Muscle layer of duodenum (tissue), 2 donors: ENCODE results near the gene IMP3.
"Not testable (repeated sequence)": the region's sequence is repeated elsewhere in the genome, so short reads cannot be mapped to it uniquely, and the experiment has no call there.

Experiments used
- H3K27ac ChIP-seq: one replicate; pipeline ENCODE4 v1.7.0; 2013; ENCODE audit warnings: mild to moderate bottlenecking, low read length
- H3K27me3 ChIP-seq: one replicate; pipeline ENCODE4 v1.7.0; 2013; ENCODE audit warnings: low read depth, mild to moderate bottlenecking, control low read depth, low read length
- H3K36me3 ChIP-seq, 2 donors: one replicate each; pipeline ENCODE4 v1.7.0; 2013; ENCODE audit warnings: low read length in 2 of 2, control low read depth in 1 of 2, mild to moderate bottlenecking in 1 of 2; ENCODE audit not compliant: insufficient read depth in 2 of 2, control insufficient read depth in 1 of 2
- H3K4me1 ChIP-seq, 2 donors: one replicate each; pipeline ENCODE4 v1.7.0; 2013; ENCODE audit warnings: low read length in 2 of 2, mild to moderate bottlenecking in 2 of 2, control low read depth in 1 of 2, moderate library complexity in 1 of 2; ENCODE audit not compliant: insufficient read depth in 2 of 2, control insufficient read depth in 1 of 2
- H3K4me3 ChIP-seq, 2 donors: one replicate each; pipeline ENCODE4 v1.7.0; 2013; ENCODE audit warnings: low read length in 2 of 2, low read depth in 1 of 2, mild to moderate bottlenecking in 1 of 2
- H3K9me3 ChIP-seq, 2 donors: one replicate each; pipeline ENCODE4 v1.7.0; 2013; ENCODE audit warnings: low read length in 2 of 2, control low read depth in 1 of 2, mild to moderate bottlenecking in 1 of 2; ENCODE audit not compliant: control insufficient read depth in 1 of 2
- donor health status: healthy.

IMP3 gene

DNA sequence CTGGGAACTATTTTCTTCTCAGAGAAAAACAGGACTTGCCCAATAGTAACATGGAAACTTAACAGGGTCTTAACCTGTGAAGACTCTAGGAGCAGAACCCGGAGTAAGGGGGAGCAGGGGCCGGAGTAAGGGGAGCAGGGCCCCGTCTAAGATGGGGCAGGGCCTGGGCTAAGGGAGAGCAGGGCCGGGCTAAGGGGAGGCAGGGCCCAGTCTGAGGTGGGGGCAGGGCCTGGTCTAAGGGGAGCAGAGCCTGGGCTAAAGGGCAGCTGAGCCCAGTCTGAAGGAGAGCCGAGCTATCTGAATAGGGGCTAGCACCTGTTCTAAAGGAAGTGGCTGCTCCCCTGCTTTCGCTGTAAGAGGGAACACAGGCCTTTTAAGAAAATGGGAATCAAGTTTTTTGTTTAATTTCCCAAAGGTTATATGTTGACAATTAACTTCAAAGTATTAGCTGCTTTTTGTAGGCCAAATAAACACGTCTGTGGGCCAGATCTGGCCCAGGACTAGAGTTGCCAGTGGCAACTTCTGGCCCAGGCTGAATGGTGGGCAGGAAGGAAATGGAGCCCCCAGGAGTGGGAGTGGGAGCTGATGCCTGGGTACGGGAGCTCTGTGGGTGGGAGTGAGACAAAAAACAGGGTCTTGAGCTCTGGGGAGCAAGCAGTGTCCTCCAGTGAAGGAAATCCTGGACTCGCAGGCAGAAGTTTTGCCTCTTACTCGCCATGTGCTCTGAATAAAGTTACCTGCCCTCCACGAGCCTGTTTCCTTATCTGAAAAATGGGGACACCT is 40.2 kb upstream of the IMP3 start:
- Histone ChIP-seq H3K4me3 (no peak overlapping the region), H3K27ac (no peak overlapping the region), H3K36me3 (peaks cover 0 to 58% of the 10 kb centered on the region in 2 donors)

DNA sequence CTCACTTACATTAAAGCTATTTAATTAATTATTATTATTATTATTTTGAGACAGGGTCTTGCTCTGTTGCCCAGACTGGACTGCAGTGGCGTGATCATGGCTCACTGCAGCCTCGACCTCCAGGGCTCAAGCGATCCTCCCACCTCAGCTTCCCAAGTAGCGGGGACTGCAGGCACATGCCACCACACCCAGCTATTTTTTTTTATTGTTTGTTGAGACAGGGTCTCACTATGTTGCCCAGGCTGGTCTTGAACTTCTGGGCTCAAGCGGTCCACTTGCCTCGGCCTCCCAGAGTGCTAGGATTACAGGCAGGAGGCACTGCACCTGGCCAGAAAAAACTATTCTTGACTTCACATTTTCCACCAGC is 38.3 kb upstream of the IMP3 start:
- H3K9me3 ChIP-seq, H3K4me3 ChIP-seq, H3K27me3 ChIP-seq, H3K27ac ChIP-seq: not testable (repeated sequence)
- Histone ChIP-seq H3K36me3 (peaks cover 0 to 56% of the 10 kb centered on the region in 2 donors), H3K4me1 (peaks cover 7 to 23% of the 10 kb centered on the region in 2 donors)

More for the DNA sequence above, 40.2 kb upstream of the IMP3 start:
- no peaks in the 10 kb centered on the region for H3K27me3 ChIP-seq
- peaks cover 0 to 4% of the 10 kb centered on the region in 2 donors for H3K4me1 ChIP-seq
- no peaks in the 10 kb centered on the region for H3K9me3 ChIP-seq

DNA sequence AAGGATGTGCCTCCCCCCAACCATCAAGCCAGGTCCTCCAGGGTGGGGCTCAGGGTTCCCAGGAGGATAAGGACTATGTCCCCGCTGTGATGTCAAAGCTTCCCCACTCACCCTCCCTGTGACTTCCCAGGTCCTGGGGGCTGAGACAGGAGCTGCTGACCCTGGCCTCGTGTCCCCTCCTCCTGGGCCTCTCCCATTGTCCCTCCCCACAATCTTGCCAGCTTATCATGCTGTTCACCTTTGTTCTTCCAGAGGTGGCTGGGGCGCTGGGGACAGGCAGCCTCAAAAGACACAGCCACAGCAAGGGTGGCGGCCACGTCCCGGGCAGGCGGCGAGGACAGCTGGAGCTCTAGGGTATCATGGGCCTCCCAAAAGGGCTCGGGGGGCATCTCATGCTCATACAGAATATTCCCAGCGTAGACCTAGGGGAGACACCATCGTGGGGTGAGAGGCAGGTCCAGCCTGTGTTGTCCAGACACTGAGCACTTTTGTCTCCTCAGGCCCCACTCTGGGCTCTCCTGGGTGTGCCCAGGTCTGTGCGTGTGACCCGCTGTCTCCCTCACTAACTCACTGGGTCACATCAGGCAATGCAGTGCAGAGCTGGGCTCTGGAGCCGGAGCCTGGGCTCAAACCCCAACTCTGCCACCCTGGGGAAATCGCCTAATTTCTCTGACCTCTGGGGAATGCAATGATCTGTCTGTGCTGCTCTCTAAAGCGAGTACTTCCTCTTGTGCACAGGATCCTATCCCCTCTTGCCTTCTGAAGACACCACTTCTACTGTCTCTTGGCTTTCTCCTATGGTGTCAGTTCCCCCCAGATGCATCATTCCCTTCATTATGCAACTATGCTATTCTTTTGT is 37.7 kb upstream of the IMP3 start:
- Histone ChIP-seq H3K27ac (no peak overlapping the region), H3K9me3 (no peaks in the 10 kb centered on the region), H3K36me3 (peaks cover 0 to 50% of the 10 kb centered on the region in 2 donors), H3K4me1 (peaks cover 14 to 29% of the 10 kb centered on the region in 2 donors), H3K4me3 (no peak overlapping the region), H3K27me3 (no peaks in the 10 kb centered on the region)

DNA sequence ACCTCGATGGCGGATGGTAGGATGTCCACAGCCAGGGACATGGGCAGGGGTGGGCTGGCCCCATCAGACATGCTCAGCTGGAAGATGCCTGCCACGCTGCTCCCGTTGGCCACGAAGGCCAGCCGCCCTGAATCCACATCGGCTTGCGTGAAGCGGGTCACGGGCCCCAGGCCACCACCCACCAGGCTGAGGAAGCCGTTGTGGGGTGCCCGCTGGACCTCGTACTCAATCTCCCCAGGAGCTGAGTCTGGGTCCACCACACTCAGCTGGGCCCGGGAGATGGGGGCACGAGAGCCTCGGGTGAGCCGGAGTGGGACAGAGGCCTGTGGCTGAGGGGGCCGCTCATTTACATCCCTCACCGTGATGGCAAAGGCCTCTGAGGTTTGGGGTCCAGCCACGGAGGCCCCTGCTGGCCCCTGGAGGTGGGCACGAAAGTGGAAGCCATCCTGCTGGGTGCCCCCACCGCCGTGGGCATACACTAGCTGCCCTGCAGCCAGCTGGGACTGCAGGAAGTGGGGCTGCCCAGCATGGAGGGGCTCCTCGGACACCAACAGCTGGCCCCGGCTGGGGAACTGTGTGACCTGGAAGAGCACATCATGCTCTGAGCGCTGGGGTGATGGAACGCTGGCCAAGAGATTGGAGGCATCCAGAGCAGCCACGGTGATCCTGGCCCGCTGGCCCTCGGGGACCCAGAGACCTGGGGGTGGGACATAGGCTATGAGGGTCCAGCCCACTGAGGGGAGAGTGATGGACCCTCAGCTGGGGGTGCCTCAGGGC is 36.9 kb upstream of the IMP3 start:
- no peaks in the 10 kb centered on the region for H3K27me3 ChIP-seq
- no peak overlapping the region for H3K4me3 ChIP-seq
- H3K4me1 ChIP-seq = peaks cover 19 to 37% of the 10 kb centered on the region in 2 donors
- H3K27ac ChIP-seq = no peak overlapping the region
- peaks cover 0 to 44% of the 10 kb centered on the region in 2 donors for H3K36me3 ChIP-seq
- no peaks in the 10 kb centered on the region for H3K9me3 ChIP-seq

DNA sequence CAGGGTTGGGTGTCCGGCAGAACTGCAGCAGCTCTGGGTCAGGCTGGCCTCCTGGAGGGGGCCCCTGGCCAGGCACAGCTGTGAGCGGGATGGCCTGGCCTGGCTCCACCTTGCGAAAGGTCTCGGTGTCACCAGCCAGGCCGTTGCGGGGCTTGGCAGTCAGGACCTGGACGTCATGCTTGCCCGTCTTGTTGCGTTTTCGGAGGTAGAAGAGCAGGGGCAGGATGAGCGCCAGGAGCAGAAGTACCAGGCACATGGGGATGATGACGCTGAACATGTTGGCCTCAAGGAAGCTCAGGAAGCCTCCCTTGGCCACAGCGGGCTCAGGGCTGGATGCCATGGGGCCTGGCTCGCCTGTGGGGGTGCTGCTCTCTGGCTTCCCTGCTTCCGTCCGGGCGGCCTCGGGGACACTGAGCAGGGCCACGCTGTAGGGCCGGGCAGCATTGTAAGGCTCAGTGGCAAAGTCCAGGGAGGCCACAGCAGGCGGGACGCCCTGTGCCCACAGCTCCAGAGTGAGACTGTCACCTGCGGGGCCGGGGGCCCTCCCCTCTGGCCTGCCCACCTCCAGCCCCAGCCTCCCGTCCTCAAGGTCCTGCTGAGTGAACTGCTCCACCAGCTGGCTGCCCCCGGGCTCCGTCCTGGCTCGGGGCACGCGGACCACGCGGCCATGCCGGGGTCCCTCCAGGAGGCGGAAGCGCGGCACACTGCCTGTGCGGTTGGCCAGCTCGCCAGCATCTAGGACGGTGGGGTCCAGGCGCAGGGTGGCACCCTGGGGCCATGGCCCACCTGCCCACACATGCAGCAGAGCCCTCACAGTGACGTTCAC is 35.8 kb upstream of the IMP3 start:
- H3K4me3 ChIP-seq = no peak overlapping the region
- no peaks in the 10 kb centered on the region for H3K27me3 ChIP-seq
- H3K9me3 ChIP-seq = no peaks in the 10 kb centered on the region
- H3K36me3 ChIP-seq = peaks cover 0 to 37% of the 10 kb centered on the region in 2 donors
- H3K27ac ChIP-seq = no peak overlapping the region
- peaks cover 19 to 38% of the 10 kb centered on the region in 2 donors for H3K4me1 ChIP-seq

DNA sequence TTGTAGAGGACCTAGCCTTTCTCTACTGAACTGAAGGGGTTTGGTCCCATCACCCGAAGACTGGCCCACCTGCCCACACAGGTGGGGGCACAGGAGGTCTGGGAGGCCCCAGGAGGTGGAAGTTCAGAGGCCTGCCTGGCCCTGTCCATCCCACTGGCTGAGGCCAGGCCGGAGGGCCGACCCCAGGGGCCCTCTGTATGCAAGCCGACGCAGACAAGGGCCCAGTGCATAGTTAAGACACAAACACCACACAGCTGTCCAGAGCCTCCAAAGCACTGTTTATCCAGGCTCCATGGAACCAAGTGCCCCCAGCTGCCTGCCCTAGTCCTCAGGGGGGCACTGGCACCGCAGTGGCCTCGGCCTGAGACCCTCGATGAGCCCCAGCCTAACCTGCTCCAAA is 34.3 kb upstream of the IMP3 start:
- Histone ChIP-seq H3K27ac (no peak overlapping the region), H3K4me3 (no peak overlapping the region), H3K4me1 (peaks cover 19 to 38% of the 10 kb centered on the region in 2 donors), H3K36me3 (peaks cover 0 to 29% of the 10 kb centered on the region in 2 donors), H3K9me3 (no peaks in the 10 kb centered on the region), H3K27me3 (no peaks in the 10 kb centered on the region)

DNA sequence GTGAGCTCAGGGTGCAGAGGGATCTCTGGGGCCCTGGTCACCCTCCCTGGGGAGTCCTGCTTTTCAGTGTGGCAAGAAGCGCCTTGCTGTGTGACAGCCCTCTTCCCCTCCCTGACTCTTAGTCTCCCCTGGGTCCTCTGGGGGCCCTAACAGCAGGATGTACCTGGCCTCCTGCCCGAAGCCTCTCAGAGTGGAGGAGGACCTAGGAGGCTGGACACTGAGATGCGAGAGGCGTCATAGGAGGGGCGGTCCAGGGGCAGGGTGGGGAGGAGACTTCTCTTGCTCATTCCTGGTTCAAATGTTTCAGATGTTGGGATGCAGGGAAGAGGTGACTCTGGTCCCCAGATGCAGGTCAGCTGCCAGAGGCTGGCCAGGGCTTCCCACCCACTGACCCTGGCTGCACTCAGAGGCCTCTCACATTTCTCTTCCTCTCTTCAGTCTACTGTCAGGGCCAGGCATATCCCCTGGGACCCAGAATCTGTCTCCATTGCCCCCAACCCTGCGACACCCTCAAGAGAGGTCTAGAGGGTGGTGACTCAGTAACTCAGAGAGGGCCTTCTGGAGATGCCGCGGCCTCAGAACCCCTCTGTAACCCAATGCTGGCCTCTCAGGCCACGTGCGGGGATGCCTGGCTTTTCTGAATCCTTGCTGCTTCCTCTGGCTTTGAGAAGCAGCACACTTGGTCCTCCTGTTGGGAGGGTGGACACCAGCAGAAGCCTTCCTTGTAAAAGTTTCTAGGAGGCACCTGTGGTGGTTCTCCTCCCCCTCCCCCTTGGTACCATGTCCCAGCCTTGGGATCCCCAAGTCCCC is 33.6 kb upstream of the IMP3 start:
- H3K4me1 ChIP-seq = peaks cover 19 to 38% of the 10 kb centered on the region in 2 donors

DNA sequence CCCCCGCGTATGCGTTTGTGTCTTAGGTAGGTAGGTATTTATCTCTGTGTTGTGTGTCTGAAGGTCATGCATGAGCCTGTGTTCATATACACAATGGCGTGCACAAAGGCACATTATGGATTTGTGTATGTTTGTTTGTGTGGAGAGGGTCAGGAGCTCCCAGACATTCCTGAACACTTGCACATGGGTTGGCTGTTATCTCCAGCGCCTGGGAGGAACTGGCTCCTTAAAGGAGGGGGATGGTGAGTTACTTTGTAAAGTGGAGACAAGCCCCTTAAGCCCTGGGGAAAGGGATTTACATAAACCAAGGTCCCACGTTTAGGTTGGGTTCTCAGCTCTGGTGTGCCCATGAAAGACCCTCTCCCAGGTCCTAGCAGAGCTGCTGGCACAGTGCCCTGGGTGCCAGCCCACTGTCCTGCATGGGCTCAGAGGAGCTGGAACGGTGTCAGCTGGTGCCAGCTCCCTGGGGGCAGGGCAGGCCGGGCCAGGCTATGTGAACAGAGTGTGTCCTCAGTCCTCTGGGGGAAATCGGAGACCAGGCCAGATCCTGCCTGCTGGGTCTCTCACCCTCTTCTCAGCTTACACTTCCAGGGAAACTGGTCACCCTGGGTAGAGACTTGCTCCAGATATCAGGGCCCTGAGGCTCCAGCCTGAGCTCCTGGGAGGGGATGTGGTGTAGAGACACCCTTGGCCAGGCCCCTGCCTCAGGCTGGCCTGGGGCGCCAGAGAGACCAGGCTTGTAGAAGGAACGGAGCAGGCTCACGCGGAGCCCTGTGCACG is 32.8 kb upstream of the IMP3 start:
- peak overlapping the region; percentile 33 for H3K27ac ChIP-seq
- H3K36me3 ChIP-seq = peaks cover 0 to 22% of the 10 kb centered on the region in 2 donors
- no peaks in the 10 kb centered on the region for H3K27me3 ChIP-seq
- H3K4me3 ChIP-seq = no peak overlapping the region
- peaks cover 19 to 39% of the 10 kb centered on the region in 2 donors for H3K4me1 ChIP-seq
- H3K9me3 ChIP-seq = no peaks in the 10 kb centered on the region

More for the DNA sequence above, 33.6 kb upstream of the IMP3 start:
- no peaks in the 10 kb centered on the region for H3K27me3 ChIP-seq
- no peak overlapping the region for H3K4me3 ChIP-seq
- peak overlapping the region; percentile 33 for H3K27ac ChIP-seq
- no peaks in the 10 kb centered on the region for H3K9me3 ChIP-seq
- H3K36me3 ChIP-seq = peaks cover 0 to 25% of the 10 kb centered on the region in 2 donors

DNA sequence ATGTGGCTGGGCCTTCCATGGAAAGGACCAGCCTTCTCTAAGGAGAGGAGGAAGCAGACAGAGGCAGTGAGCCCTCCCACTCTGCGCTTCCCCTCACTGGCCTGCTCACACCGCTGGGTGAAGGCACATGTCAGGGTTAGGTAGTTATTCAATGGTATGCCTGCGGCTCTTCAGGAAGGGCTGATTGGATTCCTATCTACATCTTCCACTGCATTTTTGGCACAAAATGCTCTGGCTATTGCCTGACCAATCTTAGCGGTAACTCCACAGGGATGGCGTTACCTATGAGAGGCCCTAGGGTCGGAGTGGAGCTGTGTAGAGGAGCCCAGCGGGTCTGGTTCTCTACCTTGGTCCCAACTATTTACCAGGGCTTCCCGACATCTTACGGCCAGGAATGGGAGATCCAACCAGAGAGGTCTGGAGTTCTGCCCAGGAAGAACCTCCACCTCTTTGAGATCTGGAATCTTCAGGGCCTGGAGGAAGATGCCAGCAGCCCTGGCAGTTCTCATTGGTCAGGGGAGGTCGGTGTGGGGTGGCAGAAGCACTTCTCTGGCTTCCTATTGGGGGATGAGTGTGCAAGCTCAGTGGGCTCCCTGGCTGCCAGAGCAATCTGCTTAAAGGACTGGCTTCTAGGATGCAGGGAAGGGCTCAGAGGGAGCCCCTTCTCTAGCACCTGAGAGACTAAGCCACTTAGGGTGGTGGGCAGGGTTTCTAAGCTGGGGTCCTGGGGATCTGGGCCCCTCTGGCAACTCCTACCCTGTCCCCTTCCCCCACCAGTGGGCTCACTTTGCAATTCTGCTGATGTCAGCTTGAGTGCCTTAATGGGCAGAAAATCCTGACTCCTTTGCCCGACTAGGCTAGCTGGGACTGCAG is 31.9 kb upstream of the IMP3 start:
- Histone ChIP-seq H3K4me1 (peaks cover 19 to 48% of the 10 kb centered on the region in 2 donors), H3K4me3 (no peak overlapping the region), H3K27ac (no peak overlapping the region), H3K27me3 (no peaks in the 10 kb centered on the region), H3K9me3 (no peaks in the 10 kb centered on the region), H3K36me3 (peaks cover 0 to 18% of the 10 kb centered on the region in 2 donors)
